Activated T-cell treated with anti-CD3 and anti-CD28 coated beads for 4 hours (primary cell): ENCODE measurements around the gene TTC12.

Source experiments
- DNase-seq: peaks from one replicate; pipeline ENCODE4 v3.0.0-alpha.2; 2020

The TTC12 gene

GRCh38 chr11:113377681-113378412, 63.5 kb downstream of the TTC12 start:
- no peak for DNase-seq

GRCh38 chr11:113378692-113379091, 64.3 kb downstream of the TTC12 start:
- DNase-seq, result no peak

- no peak for DNase-seq
Measured at GRCh38 chr11:113382121-113382520, 67.7 kb downstream of the TTC12 start.

- no peak for DNase-seq
Measured at GRCh38 chr11:113384551-113384950, 70.2 kb downstream of the TTC12 start.

GRCh38 chr11:113385749-113386148, 71.4 kb downstream of the TTC12 start:
- no peak for DNase-seq

GRCh38 chr11:113386866-113387265, 72.5 kb downstream of the TTC12 start:
- DNase-seq, result no peak

- DNase-seq, result no peak
Measured at GRCh38 chr11:113387605-113388211, 73.3 kb downstream of the TTC12 start, which contains the start of gene ANKK1. TSS of gene ANKK1 (plus strand) at chr11:113387779. CDS start at chr11:113387885, 106 bp downstream.

GRCh38 chr11:113389272-113389671, 74.9 kb downstream of the TTC12 start:
- DNase-seq, result no peak

- no peak for DNase-seq
Measured at GRCh38 chr11:113392236-113392921, 78.0 kb downstream of the TTC12 start.

- DNase-seq, result no peak
Measured at GRCh38 chr11:113393501-113393985, 79.2 kb downstream of the TTC12 start.

- no peak for DNase-seq
Measured at GRCh38 chr11:113394919-113395318, 80.5 kb downstream of the TTC12 start.

- DNase-seq, result no peak
Measured at GRCh38 chr11:113395782-113396336, 81.5 kb downstream of the TTC12 start.

- DNase-seq, result no peak
Measured at GRCh38 chr11:113396690-113397089, 82.3 kb downstream of the TTC12 start.

- no peak for DNase-seq
Measured at GRCh38 chr11:113397212-113397611, 82.8 kb downstream of the TTC12 start.

- no peak for DNase-seq
Measured at GRCh38 chr11:113397821-113398220, 83.4 kb downstream of the TTC12 start.

- no peak for DNase-seq
Measured at GRCh38 chr11:113398669-113399430, 84.5 kb downstream of the TTC12 start.

GRCh38 chr11:113400631-113401230, 86.3 kb downstream of the TTC12 start:
- DNase-seq, result no peak

GRCh38 chr11:113401718-113402117, 87.3 kb downstream of the TTC12 start:
- no peak for DNase-seq

- DNase-seq, result no peak
Measured at GRCh38 chr11:113404859-113405430, 90.6 kb downstream of the TTC12 start.

- no peak for DNase-seq
Measured at GRCh38 chr11:113405724-113406478, 91.5 kb downstream of the TTC12 start.

GRCh38 chr11:113407163-113407562, 92.8 kb downstream of the TTC12 start:
- no peak for DNase-seq
